SJCRH30 (cell line): ENCODE measurements around the gene CREB5. TPM values are rescaled to one million over a fixed set of nuclear protein-coding genes. Genes with fewer than 3 reads are reported as not detected.

Experiments used
- DNase-seq, 2 experiments: peaks; one replicate each; pipeline ENCODE4 v3.0.0-alpha.2; 2015 to 2020
- H3K27ac ChIP-seq: fragments of 250-450 bp; sonication (Bioruptor Pico); 2 replicates; pipeline ENCODE4 v1.5.1; 2020; ENCODE audit warnings: mild to moderate bottlenecking, moderate library complexity
- H3K27me3 ChIP-seq: fragments of 250-450 bp; sonication (Bioruptor Pico); 2 replicates; pipeline ENCODE4 v1.5.1; 2020; ENCODE audit warnings: mild to moderate bottlenecking, moderate library complexity
- H3K36me3 ChIP-seq: fragments of 250-450 bp; sonication (Bioruptor Pico); 2 replicates; pipeline ENCODE4 v1.5.1; 2020; ENCODE audit warnings: mild to moderate bottlenecking, moderate library complexity
- H3K4me1 ChIP-seq: fragments of 250-450 bp; sonication (Bioruptor Pico); 2 replicates; pipeline ENCODE4 v1.5.1; 2020; ENCODE audit warnings: mild to moderate bottlenecking, moderate library complexity
- H3K4me3 ChIP-seq: fragments of 250-450 bp; sonication (Bioruptor Pico); 2 replicates; pipeline ENCODE4 v1.5.1; 2020; ENCODE audit warnings: mild to moderate bottlenecking, moderate library complexity
- H3K9me3 ChIP-seq: fragments of 250-450 bp; sonication (Bioruptor Pico); replicated peaks from 2 replicates; pipeline ENCODE4 v1.5.1; 2020; ENCODE audit warnings: mild to moderate bottlenecking, moderate library complexity
- total RNA-seq: library from RNA; depleted of rRNA; stranded (reverse); fragments of >200 nt; shearing (Covaris generic); gene quantifications from 2 replicates; pipeline ENCODE4 v1.2.3, GENCODE V29; 2014

The CREB5 gene
- total RNA-seq, 1 experiment from 2014 or later, result 20.8 TPM

DNA sequence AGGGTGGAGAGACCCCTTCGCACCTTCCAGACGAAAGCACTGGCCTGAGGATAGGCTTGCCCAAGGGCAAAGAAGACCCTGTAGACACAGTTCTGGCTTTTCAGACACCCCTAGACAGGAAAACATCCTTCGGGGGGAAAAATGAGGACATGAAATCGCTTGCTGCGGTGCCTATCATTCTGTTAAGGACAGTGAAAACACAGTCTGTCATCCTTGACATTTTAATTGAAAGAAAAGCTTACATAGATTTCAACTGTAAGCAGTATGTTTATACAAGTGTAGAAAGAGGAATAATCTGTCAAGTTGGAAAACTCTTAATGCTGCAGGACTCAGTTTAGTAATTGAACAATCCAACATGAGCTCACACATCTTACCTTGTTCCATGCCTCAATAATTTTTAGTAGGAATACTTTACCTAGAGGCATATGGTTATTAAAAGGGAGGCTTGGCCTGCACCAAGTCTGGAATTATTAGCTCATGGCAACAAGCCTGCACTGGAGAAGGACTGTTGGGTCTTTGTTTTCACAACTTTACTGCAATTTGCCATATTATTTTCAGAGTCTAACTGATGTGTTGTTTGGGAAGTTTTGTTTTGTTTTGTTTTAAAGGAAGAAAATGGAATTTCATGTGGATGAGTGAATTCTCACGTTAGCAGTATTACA is 302.3 kb downstream of the CREB5 start:
- H3K4me3 ChIP-seq, result no peak overlapping the region
- 0 out of 2 replicates have a peak, but pooled peaks cover 5% of the 10 kb centered on the region for H3K36me3 ChIP-seq
- no peaks in the 10 kb centered on the region for H3K9me3 ChIP-seq
- H3K27me3 ChIP-seq, result no peaks in the 10 kb centered on the region
- H3K4me1 ChIP-seq, result no peaks in the 10 kb centered on the region
- no peak overlapping the region for H3K27ac ChIP-seq
- DNase-seq, result no peak

DNA sequence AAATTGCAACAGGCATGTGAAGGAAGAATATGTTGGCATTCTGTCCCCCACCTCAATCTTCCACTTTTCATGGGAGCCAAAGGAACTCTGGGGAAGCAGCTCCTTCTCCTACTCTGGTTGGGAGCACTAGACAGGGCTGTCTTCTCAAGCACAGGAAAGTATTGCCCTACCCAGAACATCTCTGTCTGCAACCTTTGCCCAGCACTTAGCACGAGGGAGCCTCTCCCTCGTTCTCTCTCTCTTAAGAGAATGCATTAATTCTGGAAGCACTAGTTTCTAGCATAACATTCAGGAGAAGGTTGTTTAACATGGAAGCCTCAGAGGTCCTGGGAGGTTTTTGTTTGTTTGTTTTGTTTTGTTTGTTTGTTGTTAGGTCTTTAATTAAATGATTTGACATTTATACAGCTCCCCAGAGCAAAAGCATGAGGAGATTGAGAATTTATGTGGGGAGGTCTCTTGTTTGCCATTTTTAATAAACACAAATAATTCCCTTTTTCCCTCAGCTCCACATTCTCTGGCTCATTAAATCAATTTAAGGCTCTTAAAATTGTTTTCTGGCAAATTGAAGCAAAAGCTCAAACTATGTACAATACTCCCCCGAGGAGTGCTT is 305.2 kb downstream of the CREB5 start:
- DNase-seq, result no peak
- Histone ChIP-seq H3K4me3 (no peak overlapping the region), H3K4me1 (no peaks in the 10 kb centered on the region), H3K36me3 (0 out of 2 replicates have a peak, but pooled peaks cover 7% of the 10 kb centered on the region), H3K9me3 (no peaks in the 10 kb centered on the region), H3K27ac (no peak overlapping the region), H3K27me3 (no peaks in the 10 kb centered on the region)

DNA sequence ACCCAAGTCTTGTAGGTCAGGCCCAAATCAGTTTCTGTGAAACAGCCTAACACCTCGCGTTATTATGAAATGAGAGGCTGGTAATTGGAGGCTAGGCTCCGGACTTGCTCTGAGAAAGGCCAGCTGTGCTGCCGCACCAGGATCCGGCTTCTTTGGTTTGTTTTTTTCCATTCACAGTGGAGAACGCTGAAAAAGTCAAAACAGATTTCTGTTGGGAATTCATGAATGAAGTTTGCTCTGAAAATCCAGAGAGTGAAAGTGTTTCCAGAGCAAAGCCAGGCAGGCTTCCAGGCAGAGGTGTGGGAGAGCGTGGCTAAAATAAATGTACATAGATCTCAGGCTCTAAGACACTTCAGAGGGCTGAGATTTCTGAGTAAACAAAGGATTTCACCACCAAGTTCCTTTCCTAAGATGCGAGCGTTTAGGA is 305.8 kb downstream of the CREB5 start:
- H3K4me1 ChIP-seq, result no peaks in the 10 kb centered on the region
- no peak overlapping the region for H3K4me3 ChIP-seq
- H3K36me3 ChIP-seq, result 0 out of 2 replicates have a peak, but pooled peaks cover 8% of the 10 kb centered on the region
- no peak for DNase-seq
- H3K9me3 ChIP-seq, result no peaks in the 10 kb centered on the region
- H3K27ac ChIP-seq, result no peak overlapping the region
- no peaks in the 10 kb centered on the region for H3K27me3 ChIP-seq

DNA sequence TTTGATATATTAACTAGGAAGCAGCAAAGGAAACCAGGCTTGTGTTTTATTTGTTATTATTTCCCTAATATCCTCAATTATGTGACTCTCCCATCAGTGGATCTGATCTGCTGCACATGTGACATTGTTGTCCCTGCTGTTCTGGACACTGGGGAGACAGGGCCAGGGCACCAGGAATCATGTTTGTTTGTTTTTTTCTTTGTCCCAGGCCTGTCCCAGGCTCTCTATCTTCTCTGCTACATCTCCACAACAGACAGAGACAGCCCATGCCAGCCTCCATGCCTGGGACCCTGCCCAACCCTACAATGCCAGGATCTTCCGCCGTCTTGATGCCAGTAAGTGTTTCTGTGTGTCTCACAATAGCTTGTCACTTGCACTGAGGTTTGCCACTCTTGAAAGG is 306.2 kb downstream of the CREB5 start:
- DNase-seq, result no peak
- Histone ChIP-seq H3K4me1 (no peaks in the 10 kb centered on the region), H3K9me3 (no peaks in the 10 kb centered on the region), H3K4me3 (no peak overlapping the region), H3K36me3 (0 out of 2 replicates have a peak, but pooled peaks cover 8% of the 10 kb centered on the region), H3K27ac (no peak overlapping the region), H3K27me3 (no peaks in the 10 kb centered on the region)

DNA sequence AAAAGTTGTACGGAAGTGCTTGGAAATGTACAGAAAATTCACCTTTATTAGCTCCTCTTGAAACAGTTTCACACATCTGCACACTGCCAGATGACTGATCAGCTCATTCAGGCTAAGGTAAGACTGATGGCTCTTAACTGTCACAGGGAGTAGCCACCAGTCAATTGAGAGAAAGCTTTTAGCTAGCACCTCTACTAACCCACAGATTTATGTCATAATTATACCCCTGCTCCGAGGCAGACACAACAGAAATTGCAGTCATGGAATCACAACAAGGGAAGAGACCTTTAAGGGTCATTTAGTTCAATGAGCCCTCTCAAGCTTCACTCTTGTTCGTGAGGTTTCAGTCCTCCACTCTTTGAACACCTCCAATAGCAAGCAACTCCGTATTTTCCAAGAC is 310.4 kb downstream of the CREB5 start:
- no peaks in the 10 kb centered on the region for H3K4me1 ChIP-seq
- no peaks in the 10 kb centered on the region for H3K9me3 ChIP-seq
- no peaks in the 10 kb centered on the region for H3K27me3 ChIP-seq
- no peak overlapping the region for H3K4me3 ChIP-seq
- DNase-seq, result no peak
- H3K27ac ChIP-seq, result no peak overlapping the region
- H3K36me3 ChIP-seq, result peaks cover 22% of the 10 kb centered on the region

DNA sequence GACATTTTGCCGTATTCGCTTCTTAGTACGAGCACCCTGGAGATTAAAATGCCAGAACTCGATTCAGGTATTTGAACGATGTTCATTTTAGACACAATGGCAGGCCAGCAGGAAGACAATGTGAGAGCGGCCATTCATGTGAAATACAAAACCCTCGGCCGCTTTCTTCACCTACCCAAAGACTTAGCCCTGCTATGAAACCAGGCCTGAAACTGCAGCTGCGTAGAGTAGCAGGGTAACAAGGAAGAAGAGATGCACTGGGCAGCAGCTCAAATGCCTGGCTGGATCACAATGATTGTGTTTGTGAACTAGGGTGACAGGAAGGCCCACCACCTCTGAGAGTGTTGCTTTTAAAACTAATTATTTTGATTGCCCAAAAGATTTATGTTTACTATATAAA is 311.0 kb downstream of the CREB5 start:
- Histone ChIP-seq H3K4me1 (no peaks in the 10 kb centered on the region), H3K36me3 (peaks cover 22% of the 10 kb centered on the region), H3K27ac (no peak overlapping the region), H3K4me3 (no peak overlapping the region), H3K27me3 (no peaks in the 10 kb centered on the region), H3K9me3 (no peaks in the 10 kb centered on the region)
- DNase-seq, result no peak

DNA sequence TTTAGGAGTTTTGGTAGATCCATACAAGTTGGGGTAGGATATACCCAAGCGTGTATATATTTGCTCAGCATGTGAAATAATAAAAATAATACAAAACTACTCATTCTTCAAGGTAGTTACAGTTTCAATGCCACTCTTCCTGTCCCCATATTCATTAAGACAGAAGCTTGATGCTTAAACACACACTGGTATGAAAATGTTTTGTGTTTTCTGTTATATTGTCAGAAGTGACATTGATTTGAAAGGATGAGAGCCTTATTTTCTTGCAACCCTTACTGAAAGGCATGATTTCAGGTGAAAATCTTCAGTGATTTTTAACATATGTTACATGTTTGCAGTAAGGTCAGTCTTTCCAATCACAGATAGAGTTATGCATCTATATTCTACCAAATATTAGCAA is 312.2 kb downstream of the CREB5 start:
- Histone ChIP-seq H3K4me3 (no peak overlapping the region), H3K9me3 (no peaks in the 10 kb centered on the region), H3K4me1 (no peaks in the 10 kb centered on the region), H3K27me3 (no peaks in the 10 kb centered on the region), H3K36me3 (peaks cover 17% of the 10 kb centered on the region), H3K27ac (no peak overlapping the region)
- no peak for DNase-seq

DNA sequence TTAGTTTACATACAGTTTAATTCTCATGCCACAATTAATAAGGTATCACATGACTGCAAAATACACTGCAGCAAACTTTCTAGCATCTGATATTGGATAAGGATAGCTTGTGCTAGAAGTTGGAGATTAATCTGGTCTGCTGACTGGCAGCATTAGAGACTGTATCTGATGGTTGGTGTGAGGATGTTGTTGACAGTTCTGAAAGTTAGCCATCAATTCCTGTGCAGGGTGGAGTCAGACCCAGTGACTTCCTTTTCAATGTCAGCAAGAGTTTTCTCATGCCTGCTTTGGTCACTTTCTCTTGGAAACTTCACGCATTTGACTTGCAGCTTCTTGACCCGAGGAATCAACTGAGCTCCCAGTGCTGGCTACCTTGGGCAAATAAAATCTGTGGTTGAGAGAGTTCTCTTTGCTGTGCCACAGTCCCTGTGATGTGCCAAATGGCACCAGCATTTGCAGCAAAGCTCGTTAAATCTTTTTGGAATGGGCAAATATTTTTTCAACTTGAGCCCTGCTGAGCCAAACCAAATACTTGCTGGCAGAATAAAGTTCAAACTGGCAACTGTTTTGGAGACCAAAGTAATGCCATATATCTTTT is 312.8 kb downstream of the CREB5 start:
- Histone ChIP-seq H3K4me1 (no peaks in the 10 kb centered on the region), H3K4me3 (no peak overlapping the region), H3K9me3 (no peaks in the 10 kb centered on the region), H3K36me3 (peaks cover 17% of the 10 kb centered on the region), H3K27ac (no peak overlapping the region), H3K27me3 (no peaks in the 10 kb centered on the region)
- DNase-seq, result no peak

DNA sequence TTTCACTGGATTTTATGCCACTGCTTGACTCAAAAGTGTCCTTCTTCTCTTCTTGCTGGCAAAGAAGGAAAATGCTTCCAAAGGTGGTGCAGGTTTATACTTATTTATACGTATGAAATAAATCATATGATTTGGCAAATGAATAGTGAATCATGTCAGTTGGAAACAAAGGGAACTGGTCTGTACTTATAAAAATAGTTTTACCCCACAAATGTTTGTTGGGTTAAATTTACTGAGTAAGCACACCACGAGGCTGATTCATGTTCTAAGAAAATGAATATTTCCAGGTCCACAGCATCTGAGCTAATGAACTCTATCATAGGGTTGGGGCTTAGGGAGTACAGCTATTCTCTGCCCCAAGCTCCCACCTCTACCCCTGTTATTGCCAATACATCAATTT is 313.6 kb downstream of the CREB5 start:
- H3K27me3 ChIP-seq, result no peaks in the 10 kb centered on the region
- H3K4me1 ChIP-seq, result no peaks in the 10 kb centered on the region
- H3K9me3 ChIP-seq, result no peaks in the 10 kb centered on the region
- H3K4me3 ChIP-seq, result no peak overlapping the region
- peaks cover 17% of the 10 kb centered on the region for H3K36me3 ChIP-seq
- DNase-seq, result no peak
- H3K27ac ChIP-seq, result no peak overlapping the region

DNA sequence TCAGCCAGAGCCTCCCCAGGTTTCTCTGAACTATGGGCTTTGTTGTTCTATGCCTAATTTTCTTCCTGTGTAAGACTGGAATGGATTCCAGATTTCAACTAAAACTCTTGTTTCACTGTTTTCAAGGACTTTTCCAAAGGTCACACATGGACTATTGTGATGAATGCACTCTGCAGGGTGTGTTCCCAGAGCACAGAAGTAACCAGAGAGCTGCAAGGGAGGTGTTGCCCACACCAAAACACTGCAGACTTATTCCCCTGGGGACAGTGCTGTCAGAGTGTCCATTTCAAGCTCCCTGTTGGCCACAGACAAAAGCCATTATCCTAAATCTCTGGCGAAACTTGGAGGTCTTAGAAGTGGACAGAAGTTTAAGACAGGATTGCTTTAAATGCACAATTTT is 314.2 kb downstream of the CREB5 start:
- H3K4me3 ChIP-seq, result no peak overlapping the region
- no peaks in the 10 kb centered on the region for H3K27me3 ChIP-seq
- no peak overlapping the region for H3K27ac ChIP-seq
- H3K36me3 ChIP-seq, result peaks cover 17% of the 10 kb centered on the region
- H3K9me3 ChIP-seq, result no peaks in the 10 kb centered on the region
- H3K4me1 ChIP-seq, result no peaks in the 10 kb centered on the region
- DNase-seq, result peak in 1 of 2 experiments; percentile 37

DNA sequence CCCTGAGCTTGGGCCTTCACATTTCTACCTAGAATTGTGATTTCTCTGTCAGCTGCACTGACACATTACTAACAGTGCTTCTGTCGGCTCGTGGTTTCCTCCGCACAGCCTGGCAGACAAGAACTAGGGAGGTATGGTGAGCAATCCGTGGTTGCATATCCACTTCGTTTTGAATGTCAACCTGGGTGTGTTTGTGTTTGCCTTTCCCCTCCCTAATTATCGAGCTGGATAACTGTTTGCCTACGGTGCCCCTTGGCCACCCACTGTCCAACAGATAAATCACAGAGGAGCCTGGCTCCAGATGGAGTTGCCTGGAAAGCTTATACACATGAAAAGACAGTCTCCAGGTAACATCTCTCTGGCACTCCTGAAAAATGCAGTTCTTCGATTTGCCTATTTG is 317.0 kb downstream of the CREB5 start:
- Histone ChIP-seq H3K27me3 (no peaks in the 10 kb centered on the region), H3K4me1 (peaks cover 4% of the 10 kb centered on the region; the same call in 1 of the 2 replicates), H3K36me3 (peaks cover 12% of the 10 kb centered on the region), H3K9me3 (no peaks in the 10 kb centered on the region), H3K27ac (no peak overlapping the region), H3K4me3 (no peak overlapping the region)
- DNase-seq, result peak in 1 of 2 experiments; percentile 12

DNA sequence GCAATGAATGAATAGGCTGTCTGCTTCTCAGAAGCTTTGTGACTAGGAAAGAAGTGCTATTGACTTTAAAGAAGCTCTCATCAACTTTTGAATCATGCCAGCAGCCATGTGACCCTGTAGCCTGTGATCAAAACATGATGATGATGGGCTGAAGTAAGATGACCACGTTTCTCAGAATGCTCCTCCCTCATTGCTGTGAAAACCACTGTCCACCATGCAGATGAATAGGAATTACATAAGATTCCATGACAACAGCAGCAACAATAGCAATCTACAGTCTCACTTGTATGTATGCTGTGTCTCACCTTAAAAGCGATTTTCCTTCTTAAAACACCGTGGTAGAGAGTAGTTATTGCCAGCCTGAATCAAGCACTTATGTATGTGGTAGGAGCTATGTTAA is 317.4 kb downstream of the CREB5 start:
- no peak overlapping the region for H3K27ac ChIP-seq
- H3K9me3 ChIP-seq, result no peaks in the 10 kb centered on the region
- DNase-seq, result no peak
- H3K27me3 ChIP-seq, result no peaks in the 10 kb centered on the region
- no peak overlapping the region for H3K4me3 ChIP-seq
- H3K4me1 ChIP-seq, result peaks cover 4% of the 10 kb centered on the region; the same call in 1 of the 2 replicates
- H3K36me3 ChIP-seq, result peaks cover 8% of the 10 kb centered on the region

DNA sequence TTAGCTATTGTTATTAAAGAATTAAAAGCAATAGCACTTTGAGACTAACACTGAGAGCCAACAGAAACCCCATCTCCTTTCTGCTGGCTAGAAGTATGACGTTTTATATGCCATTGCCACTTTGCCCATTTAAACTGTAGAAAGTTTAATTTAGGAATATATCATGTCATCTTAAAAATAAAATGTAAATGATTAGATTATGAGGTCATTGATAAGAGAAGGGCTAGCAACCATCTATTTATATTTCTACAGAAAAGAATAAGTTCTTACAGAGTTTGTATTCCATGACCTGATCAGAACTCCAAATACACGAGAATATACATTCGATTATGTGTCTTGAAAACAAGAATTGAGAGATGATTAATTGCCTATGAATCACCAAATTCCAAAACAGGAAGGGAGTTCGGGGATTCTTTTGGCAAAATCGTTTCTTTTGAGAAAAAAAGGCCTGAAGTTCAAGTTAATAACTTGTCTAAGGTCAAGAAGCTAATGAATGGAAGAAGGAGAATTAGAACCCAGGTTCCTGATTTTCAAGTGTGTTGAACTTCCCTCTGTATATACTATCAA is 318.9 kb downstream of the CREB5 start:
- no peaks in the 10 kb centered on the region for H3K9me3 ChIP-seq
- H3K4me3 ChIP-seq, result no peak overlapping the region
- H3K27ac ChIP-seq, result no peak overlapping the region
- DNase-seq, result no peak
- no peaks in the 10 kb centered on the region for H3K27me3 ChIP-seq
- peaks cover 4% of the 10 kb centered on the region; the same call in 1 of the 2 replicates for H3K4me1 ChIP-seq
- H3K36me3 ChIP-seq, result peaks cover 2% of the 10 kb centered on the region; the same call in 1 of the 2 replicates

DNA sequence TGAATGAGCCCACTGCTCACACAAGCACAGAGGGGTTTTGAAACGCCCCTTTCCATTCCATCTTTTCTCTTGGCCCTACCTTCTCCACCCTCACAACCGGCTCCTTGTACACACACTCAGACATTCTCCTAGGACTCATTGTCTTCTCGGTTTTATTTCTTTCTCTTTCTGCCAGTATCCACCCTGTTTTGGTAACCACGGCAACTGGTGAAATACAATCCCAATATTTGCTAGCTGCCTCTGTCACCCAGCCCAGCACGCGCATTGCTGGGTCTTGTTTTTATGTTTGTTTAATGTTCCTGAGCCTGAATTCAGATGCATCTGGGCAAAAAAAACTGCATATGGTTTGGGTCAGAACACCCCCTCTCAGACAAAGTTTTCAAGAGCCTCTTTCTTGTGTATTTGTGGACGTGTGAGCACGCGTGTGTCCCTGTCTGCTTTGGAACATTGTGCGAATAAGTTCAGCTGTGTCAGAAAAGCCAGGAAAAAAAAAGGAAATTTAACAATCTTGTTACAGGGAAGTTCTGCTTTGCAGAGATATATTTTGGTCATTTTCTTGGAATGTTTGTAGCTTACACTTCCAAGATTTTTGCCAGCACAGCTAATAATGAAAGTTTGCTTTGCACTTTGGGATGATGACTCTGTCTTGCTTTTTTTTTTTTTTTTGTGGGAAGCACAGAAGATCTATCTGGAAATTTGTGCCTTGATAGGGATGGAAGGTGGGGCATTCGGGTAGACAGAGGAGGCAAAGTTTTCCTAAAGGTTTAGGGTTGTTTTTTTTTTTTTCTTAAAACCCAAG is 320.0 kb downstream of the CREB5 start:
- no peak overlapping the region for H3K4me3 ChIP-seq
- peak; percentile 24 to 49 for DNase-seq

More for the DNA sequence above, 320.0 kb downstream of the CREB5 start:
- no peaks in the 10 kb centered on the region for H3K27me3 ChIP-seq
- H3K9me3 ChIP-seq, result no peaks in the 10 kb centered on the region
- H3K27ac ChIP-seq, result no peak overlapping the region
- no peaks in the 10 kb centered on the region for H3K36me3 ChIP-seq
- H3K4me1 ChIP-seq, result peaks cover 4% of the 10 kb centered on the region; the same call in 1 of the 2 replicates
